Cardiac muscle cell (in vitro differentiated cells and primary cell): ENCODE results near the gene DVL3. TPM values are rescaled to one million over a fixed set of nuclear protein-coding genes. Genes with fewer than 3 reads are reported as not detected.

Experiments used
- DNase-seq, 2 donors: peaks; one replicate each; pipeline versions ENCODE4 v3.0.0 to v3.0.0-alpha.2; 2010 to 2017; ENCODE audit warnings: low read depth in 1 of 2, low spot score in 1 of 2
- H3K27ac ChIP-seq: fragments of 200-600 bp; sonication (generic); 2 replicates; pipeline ENCODE4 v1.5.1; 2016
- H3K27me3 ChIP-seq: fragments of 200-600 bp; sonication (generic); 2 replicates; pipeline ENCODE4 v1.6.0; 2016; ENCODE audit warnings: control low read depth
- H3K36me3 ChIP-seq: fragments of 200-600 bp; sonication (generic); 2 replicates; pipeline ENCODE4 v1.5.1; 2016; ENCODE audit warnings: control low read depth
- H3K4me1 ChIP-seq: fragments of 200-600 bp; sonication (generic); 2 replicates; pipeline ENCODE4 v1.8.1; 2017; ENCODE audit warnings: low read depth, mild to moderate bottlenecking, mixed run types
- H3K4me3 ChIP-seq: fragments of 200-600 bp; sonication (generic); 2 replicates; pipeline ENCODE4 v1.5.1; 2016; ENCODE audit warnings: mild to moderate bottlenecking
- H3K9me3 ChIP-seq: fragments of 200-600 bp; sonication (generic); 2 replicates; pipeline ENCODE4 v1.5.1; 2017; ENCODE audit warnings: low read depth, mild to moderate bottlenecking, control low read depth
- polyA plus RNA-seq: library from polyadenylated mRNA; unstranded; fragments of >200 nt; fragmentation: Nextera tagmentation; extraction: Ambion mirVana; gene quantifications from 2 replicates; pipeline ENCODE4 v1.2.1, GENCODE V29; 2016
- total RNA-seq: library from RNA; depleted of rRNA; stranded (reverse); fragments of >200 nt; gene quantifications from 2 replicates; pipeline ENCODE4 v1.2.3, GENCODE V29; 2016
- TF ChIP-seq, protein P1 (sequence below): IDR thresholded peaks from 2 replicates; pipeline ENCODE4 v1.5.1; 2012; ENCODE audit warnings: low read depth, mild to moderate bottlenecking, low read length

The DVL3 gene
- total and polyA plus RNA-seq, 2 experiments from 2014 or later, result 135 to 150 TPM

DNA sequence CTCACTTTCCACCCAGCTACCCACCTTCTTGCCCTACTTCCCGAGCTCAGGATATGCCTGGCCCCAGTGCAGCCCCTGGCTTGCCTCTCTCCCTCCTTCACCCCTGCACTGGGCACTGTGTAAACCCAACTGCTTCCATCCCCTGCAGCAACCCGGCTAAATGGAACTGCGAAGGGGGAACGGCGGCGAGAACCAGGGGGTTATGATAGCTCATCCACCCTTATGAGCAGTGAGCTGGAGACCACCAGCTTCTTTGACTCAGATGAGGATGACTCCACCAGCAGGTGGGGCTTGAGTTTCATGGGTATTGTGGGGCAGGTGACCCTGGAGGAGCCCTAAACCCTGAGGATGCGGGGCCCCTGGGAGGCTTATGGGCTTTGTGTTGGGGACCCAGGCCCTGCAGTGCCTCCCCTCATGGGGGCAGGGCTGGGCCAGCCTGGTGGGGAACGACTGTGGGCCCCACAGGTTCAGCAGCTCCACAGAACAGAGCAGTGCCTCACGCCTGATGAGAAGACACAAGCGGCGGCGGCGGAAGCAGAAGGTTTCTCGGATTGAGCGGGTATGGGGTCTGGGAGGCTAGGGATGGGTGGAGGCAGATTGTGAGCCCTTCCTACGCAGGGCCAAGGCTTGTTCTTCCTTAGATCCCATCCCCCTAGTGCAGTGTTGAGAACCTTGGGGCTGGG is 9.6 kb downstream of the DVL3 start:
- peaks cover 41% of the 10 kb centered on the region for H3K36me3 ChIP-seq
- H3K4me1 ChIP-seq, result peaks cover 9% of the 10 kb centered on the region
- TF ChIP-seq, protein P1, sequence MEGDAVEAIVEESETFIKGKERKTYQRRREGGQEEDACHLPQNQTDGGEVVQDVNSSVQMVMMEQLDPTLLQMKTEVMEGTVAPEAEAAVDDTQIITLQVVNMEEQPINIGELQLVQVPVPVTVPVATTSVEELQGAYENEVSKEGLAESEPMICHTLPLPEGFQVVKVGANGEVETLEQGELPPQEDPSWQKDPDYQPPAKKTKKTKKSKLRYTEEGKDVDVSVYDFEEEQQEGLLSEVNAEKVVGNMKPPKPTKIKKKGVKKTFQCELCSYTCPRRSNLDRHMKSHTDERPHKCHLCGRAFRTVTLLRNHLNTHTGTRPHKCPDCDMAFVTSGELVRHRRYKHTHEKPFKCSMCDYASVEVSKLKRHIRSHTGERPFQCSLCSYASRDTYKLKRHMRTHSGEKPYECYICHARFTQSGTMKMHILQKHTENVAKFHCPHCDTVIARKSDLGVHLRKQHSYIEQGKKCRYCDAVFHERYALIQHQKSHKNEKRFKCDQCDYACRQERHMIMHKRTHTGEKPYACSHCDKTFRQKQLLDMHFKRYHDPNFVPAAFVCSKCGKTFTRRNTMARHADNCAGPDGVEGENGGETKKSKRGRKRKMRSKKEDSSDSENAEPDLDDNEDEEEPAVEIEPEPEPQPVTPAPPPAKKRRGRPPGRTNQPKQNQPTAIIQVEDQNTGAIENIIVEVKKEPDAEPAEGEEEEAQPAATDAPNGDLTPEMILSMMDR, result no peak
- H3K27me3 ChIP-seq, result no peaks in the 10 kb centered on the region
- no peak overlapping the region for H3K4me3 ChIP-seq
- DNase-seq, result no peak
- H3K27ac ChIP-seq, result no peak overlapping the region
- no peaks in the 10 kb centered on the region for H3K9me3 ChIP-seq

DNA sequence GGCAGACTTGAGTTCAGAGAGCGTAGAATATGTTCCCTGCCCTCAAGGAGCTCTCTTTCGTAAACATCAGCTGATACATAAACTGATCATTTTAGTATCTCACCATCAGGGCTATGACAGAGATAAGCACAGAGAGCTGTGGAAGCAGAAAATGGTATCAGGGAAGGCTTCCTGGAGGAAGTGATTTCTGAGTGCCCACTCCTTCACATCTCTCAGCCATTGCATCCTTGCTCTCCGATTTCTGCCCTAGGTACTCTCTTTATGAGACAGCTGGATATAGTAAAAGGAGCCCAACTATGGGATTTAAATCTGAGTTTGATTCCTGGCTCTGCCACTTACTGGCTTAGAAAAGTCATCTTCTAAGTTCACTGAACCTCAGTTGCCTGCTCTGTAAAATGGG is 10.4 kb downstream of the DVL3 start:
- Histone ChIP-seq H3K27ac (no peak overlapping the region), H3K4me1 (peaks cover 3% of the 10 kb centered on the region), H3K27me3 (no peaks in the 10 kb centered on the region), H3K4me3 (no peak overlapping the region), H3K36me3 (peaks cover 43% of the 10 kb centered on the region), H3K9me3 (no peaks in the 10 kb centered on the region)
- DNase-seq, result no peak
- TF ChIP-seq, protein P1, result no peak

DNA sequence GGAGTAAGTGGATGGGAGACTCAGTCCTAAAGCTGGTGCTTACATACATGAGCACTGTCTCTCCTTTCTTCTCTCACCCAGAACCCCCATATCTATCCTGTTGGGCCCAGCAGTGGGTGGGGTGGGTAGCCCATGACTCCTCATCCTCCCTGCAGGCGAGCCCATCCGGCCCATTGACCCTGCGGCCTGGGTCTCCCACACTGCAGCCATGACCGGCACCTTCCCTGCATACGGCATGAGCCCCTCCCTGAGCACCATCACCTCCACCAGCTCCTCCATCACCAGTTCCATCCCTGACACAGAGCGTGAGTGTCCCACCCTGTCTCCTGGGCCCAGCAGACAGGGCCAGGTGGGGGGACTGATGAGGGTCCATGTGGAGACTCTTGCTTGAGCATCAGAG is 11.5 kb downstream of the DVL3 start:
- H3K36me3 ChIP-seq, result peaks cover 48% of the 10 kb centered on the region
- H3K4me1 ChIP-seq, result no peaks in the 10 kb centered on the region
- no peaks in the 10 kb centered on the region for H3K27me3 ChIP-seq
- no peaks in the 10 kb centered on the region for H3K9me3 ChIP-seq
- H3K4me3 ChIP-seq, result no peak overlapping the region
- H3K27ac ChIP-seq, result no peak overlapping the region
- DNase-seq, result no peak
- TF ChIP-seq, protein P1, result no peak

DNA sequence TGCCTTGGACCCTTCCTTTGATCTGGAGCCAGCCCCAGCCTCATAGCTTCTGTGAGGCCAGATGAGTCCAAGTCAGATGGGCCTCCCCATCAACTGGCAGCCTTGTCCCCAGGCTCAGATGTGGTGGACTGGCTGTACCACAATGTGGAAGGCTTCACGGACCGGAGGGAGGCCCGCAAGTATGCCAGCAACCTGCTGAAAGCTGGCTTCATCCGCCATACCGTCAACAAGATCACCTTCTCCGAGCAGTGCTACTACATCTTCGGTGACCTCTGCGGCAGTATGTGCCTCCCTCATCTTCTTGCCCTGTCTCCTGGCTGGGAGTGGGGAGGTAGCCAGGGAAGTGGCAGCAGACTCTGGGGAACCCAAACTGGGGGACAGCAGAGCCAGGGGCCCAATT is 12.6 kb downstream of the DVL3 start:
- Histone ChIP-seq H3K36me3 (peaks cover 53% of the 10 kb centered on the region), H3K4me1 (no peaks in the 10 kb centered on the region), H3K27me3 (no peaks in the 10 kb centered on the region), H3K4me3 (no peak overlapping the region), H3K9me3 (no peaks in the 10 kb centered on the region), H3K27ac (no peak overlapping the region)
- DNase-seq, result no peak
- TF ChIP-seq, protein P1, result no peak

DNA sequence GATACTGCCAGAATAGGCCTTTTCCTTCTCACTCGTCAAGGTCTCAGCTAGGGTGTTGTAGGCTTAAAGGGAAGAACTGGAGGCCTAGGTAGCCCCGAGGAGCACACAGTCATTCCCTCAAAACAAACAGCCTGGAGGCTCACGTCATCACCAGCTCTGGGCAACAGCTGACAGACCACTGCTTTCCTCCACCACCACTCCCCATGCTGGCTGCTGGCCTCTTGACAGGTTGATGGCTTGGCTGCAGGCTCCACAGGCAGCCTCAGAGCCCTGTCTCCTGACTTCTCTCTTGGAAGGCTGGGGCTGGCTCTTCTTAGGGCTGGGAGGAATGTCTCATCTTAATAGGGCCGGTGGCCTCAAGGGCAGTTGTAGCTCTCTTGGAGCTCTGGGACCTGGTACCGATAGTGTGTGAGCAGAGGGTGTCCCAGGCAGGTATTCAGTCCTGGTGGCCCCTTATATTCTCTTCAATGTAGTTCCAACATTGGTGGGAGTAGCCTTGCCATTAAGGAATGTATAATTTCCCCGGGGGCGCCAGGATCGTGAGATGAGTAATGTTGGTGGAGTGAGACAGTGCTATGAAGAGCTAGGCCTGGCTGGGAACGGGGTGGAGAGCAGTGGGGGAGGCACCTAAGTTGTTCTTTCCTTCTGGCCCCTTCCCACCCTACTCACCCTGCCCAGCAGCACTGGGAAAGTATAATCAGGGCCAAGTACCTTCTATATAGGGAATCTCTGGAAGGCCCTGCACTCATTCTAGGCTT is 13.4 kb downstream of the DVL3 start:
- Histone ChIP-seq H3K4me3 (no peak overlapping the region), H3K27ac (no peak overlapping the region), H3K4me1 (no peaks in the 10 kb centered on the region), H3K9me3 (no peaks in the 10 kb centered on the region), H3K36me3 (peaks cover 54% of the 10 kb centered on the region), H3K27me3 (no peaks in the 10 kb centered on the region)
- TF ChIP-seq, protein P1, result no peak
- DNase-seq, result peak in 1 of 2 donors; percentile 76
